ENCODE data around the gene FBF1.

FBF1 gene

DNA sequence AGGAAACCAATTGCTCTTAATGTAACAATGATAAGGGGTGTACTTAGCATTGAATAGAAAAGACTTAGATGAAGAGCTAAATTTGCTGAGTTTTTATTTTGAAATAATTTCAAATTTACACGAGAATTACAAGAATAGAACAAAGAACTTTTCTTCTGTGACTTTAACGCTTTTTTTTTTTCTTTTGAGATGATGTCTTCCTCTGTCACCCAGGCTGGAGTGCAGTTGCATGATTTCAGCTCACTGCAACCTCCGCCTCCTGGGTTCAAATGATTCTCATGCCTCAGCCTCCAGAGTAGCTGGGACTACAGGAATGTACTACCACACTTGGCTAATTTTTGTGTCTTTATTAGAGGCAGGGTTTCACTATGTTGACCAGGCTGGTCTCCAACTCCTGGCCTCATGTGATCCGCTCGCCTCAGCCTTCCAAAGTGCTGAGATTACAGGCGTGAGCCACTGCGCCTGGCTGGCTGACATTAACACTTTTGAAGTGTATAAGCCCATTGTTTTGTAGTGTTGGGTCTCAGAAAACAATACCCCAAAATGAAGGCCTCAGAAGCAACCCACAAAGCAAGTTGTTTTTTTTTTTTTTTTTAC lies 40.3 kb upstream of the FBF1 start:
- POLR2A ChIA-PET, result interaction anchor here (0.5 to 1.4 kb wide), 6 partner anchors 10 to 377 kb away, joined by 3 to 6 read pairs (median 4); partner anchors contain the start of gene CDK3
- TF ChIP-seq ZNF202 (tag by site-specific recombination; IDR thresholded peaks at IDR 0.05; ENCODE audit: borderline replicate concordance), result no peak
- Histone ChIP-seq H3K4me1 (ENCODE audit: control insufficient read depth, insufficient read depth, low read length) (peaks cover 20% of the 10 kb centered on the region), H3K36me3 (ENCODE audit: control insufficient read depth in 2 of 2, insufficient read depth in 1 of 2, low read length in 2 of 2) (peaks cover 0 to 8% of the 10 kb centered on the region in 2 experiments; a peak in 1 of 3 replicates), H3K9me3 (ENCODE audit: control insufficient read depth, insufficient read depth, low read depth, low read length) (no peaks in the 10 kb centered on the region), H3K4me3 (ENCODE audit: low read depth, low read length) (no peak overlapping the region), H3K27ac (ENCODE audit: extremely low read depth, low read depth, low read length) (no peak overlapping the region)
- CTCF ChIA-PET, result interaction anchor here (0.6 to 2.5 kb wide), 4 partner anchors 17 to 24 kb away, joined by 3 to 15 read pairs (median 9); partner anchors contain the start of gene CDK3

DNA sequence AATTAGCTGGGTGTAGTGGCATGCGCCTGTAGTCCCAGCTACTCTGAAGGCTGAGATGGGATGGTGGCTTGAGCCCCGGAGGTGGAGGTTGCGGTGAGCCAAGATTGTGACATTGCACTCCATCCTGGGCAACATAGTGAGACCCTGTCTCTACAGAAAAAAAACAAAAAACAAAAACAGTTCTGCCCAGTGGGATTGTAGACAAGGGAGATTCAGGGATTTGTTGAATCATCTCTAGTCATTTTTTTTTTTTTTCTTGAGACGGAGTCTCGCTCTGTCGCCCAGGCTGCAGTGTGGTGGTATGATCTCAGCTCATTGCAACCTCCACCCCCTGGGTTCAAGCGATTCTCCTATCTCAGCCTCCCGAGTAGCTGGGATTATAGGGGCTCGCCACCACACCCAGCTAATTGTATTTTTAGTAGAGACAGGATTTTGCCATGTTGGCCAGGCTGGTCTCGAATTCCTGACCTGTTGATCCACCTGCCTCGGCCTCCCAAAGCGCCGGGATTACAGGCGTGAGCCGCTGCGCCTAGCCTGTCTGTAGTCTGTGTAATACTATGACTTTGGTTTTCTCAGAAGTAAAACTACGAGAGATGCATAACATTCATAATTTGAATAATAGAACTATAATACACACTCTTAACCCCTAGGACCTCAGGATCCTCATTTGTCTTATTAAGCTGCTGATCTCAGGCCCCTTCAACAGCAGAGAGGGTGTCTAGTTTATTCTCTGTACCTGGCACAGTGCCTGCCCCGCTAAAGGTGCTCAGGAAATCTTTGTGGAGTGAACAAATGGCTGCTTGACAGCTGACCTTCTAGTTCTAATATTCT lies 39.6 kb upstream of the FBF1 start:
- ChIA-PET POLR2A (interaction anchor here (0.6 to 1.4 kb wide), 6 partner anchors 20 to 583 kb away, joined by 3 to 5 read pairs (median 4); partner anchors contain the start of gene CDK3), CTCF (interaction anchor here (0.6 to 2.5 kb wide), 7 partner anchors 16 to 202 kb away, joined by 3 to 15 read pairs (median 3); partner anchors contain the start of gene CDK3)
- TF ChIP-seq ZNF596 (tag by site-specific recombination; IDR thresholded peaks at IDR 0.05) (no peak), SCRT1 (tag by site-specific recombination; IDR thresholded peaks at IDR 0.05; ENCODE audit: borderline replicate concordance) (peak; percentile 76), ZNF211 (tag by site-specific recombination; IDR thresholded peaks at IDR 0.05; ENCODE audit: low read depth) (no peak), KLF9 (tag by site-specific recombination; IDR thresholded peaks at IDR 0.05; ENCODE audit: low read depth) (no peak), ZNF121 (tag by site-specific recombination; IDR thresholded peaks at IDR 0.05) (peak; percentile 99), ZNF624 (tag by site-specific recombination; IDR thresholded peaks at IDR 0.05) (no peak), KLF16 (tag by site-specific recombination; IDR thresholded peaks at IDR 0.05) (no peak), SCRT2 (tag by site-specific recombination; IDR thresholded peaks at IDR 0.05) (peak; percentile 80), GLIS1 (tag by site-specific recombination; IDR thresholded peaks at IDR 0.05) (0 out of 2 replicates have a peak, but pooled peaks have one; percentile 12)
- peak overlapping the region; percentile 96 for H3K27ac ChIP-seq (ENCODE audit: extremely low read depth, low read depth, low read length)
- peaks cover 25% of the 10 kb centered on the region for H3K4me1 ChIP-seq (ENCODE audit: control insufficient read depth, insufficient read depth, low read length)
- peak overlapping the region; percentile 77 for H3K4me3 ChIP-seq (ENCODE audit: low read depth, low read length)
- H3K36me3 ChIP-seq (ENCODE audit: control insufficient read depth in 2 of 2, insufficient read depth in 1 of 2, low read length in 2 of 2), result peaks cover 2 to 13% of the 10 kb centered on the region in 2 experiments; a peak in 2 of 3 replicates
- H3K9me3 ChIP-seq (ENCODE audit: control insufficient read depth, insufficient read depth, low read depth, low read length), result no peaks in the 10 kb centered on the region

DNA sequence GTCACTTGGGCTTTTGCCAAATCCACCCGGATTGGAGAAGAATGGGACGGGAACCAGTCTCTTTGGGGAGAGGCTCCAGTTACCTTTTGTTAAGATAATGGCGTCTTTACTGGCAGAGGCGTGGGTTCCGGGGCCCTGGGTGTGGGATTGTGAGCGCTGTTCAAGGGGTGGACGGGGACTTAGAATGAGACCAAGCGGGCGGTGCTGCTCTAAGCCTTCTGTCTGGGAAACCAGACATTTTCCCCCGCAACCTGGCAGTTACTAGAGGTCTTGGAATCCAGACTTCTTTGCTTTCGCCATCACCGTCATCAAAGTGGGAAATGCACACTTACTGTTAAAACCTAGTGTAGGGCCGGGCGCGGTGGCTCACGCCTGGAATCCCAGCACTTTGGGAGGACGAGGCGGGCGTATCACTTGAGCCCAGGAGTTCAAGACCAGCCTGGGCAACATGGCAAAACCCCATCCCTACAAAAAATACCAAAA lies 38.9 kb upstream of the FBF1 start:
- H3K36me3 ChIP-seq (ENCODE audit: control insufficient read depth in 2 of 2, insufficient read depth in 1 of 2, low read length in 2 of 2), result peaks cover 3 to 18% of the 10 kb centered on the region in 2 experiments; a peak in 2 of 3 replicates
- ChIA-PET POLR2A (interaction anchor here (1.4 kb wide), 1 partner anchor 21 kb away, joined by 4 read pairs; the partner anchor contains the start of gene CDK3), CTCF (interaction anchor here (0.6 to 2.5 kb wide), 6 partner anchors 19 to 202 kb away, joined by 3 to 15 read pairs (median 6); partner anchors contain the start of gene CDK3)
- H3K9me3 ChIP-seq (ENCODE audit: control insufficient read depth, insufficient read depth, low read depth, low read length), result no peaks in the 10 kb centered on the region
- H3K27ac ChIP-seq (ENCODE audit: extremely low read depth, low read depth, low read length), result peak overlapping the region; percentile 96
- H3K4me1 ChIP-seq (ENCODE audit: control insufficient read depth, insufficient read depth, low read length), result peaks cover 25% of the 10 kb centered on the region
- peak overlapping the region; percentile 77 for H3K4me3 ChIP-seq (ENCODE audit: low read depth, low read length)
- no peak for TF ChIP-seq WT1 (tag by site-specific recombination; IDR thresholded peaks at IDR 0.05)
- TF ChIP-seq ZNF701 (tag by site-specific recombination; IDR thresholded peaks at IDR 0.05), result no peak
- TF ChIP-seq ZFP69B (tag by site-specific recombination; IDR thresholded peaks at IDR 0.05), result peak; percentile 38; the same call in 1 of the 2 replicates
- peak; percentile 41 for TF ChIP-seq ZBTB48 (tag by site-specific recombination; IDR thresholded peaks at IDR 0.05)
- TF ChIP-seq, protein P1, sequence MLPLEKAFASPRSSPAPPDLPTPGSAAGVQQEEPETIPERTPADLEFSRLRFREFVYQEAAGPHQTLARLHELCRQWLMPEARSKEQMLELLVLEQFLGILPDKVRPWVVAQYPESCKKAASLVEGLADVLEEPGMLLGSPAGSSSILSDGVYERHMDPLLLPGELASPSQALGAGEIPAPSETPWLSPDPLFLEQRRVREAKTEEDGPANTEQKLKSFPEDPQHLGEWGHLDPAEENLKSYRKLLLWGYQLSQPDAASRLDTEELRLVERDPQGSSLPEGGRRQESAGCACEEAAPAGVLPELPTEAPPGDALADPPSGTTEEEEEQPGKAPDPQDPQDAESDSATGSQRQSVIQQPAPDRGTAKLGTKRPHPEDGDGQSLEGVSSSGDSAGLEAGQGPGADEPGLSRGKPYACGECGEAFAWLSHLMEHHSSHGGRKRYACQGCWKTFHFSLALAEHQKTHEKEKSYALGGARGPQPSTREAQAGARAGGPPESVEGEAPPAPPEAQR (tag by site-specific recombination; IDR thresholded peaks at IDR 0.05), result no peak
- TF ChIP-seq, protein P2, sequence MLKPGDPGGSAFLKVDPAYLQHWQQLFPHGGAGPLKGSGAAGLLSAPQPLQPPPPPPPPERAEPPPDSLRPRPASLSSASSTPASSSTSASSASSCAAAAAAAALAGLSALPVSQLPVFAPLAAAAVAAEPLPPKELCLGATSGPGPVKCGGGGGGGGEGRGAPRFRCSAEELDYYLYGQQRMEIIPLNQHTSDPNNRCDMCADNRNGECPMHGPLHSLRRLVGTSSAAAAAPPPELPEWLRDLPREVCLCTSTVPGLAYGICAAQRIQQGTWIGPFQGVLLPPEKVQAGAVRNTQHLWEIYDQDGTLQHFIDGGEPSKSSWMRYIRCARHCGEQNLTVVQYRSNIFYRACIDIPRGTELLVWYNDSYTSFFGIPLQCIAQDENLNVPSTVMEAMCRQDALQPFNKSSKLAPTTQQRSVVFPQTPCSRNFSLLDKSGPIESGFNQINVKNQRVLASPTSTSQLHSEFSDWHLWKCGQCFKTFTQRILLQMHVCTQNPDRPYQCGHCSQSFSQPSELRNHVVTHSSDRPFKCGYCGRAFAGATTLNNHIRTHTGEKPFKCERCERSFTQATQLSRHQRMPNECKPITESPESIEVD (tag by site-specific recombination; IDR thresholded peaks at IDR 0.05), result no peak
- no peak for TF ChIP-seq ZIC2 (tag by site-specific recombination; IDR thresholded peaks at IDR 0.05)
- TF ChIP-seq ZFP37 (tag by site-specific recombination; IDR thresholded peaks at IDR 0.05), result 0 out of 2 replicates have a peak, but pooled peaks have one; percentile 32
- no peak for TF ChIP-seq ZNF707 (tag by site-specific recombination; IDR thresholded peaks at IDR 0.05)
- no peak for TF ChIP-seq ZNF549 (tag by site-specific recombination; IDR thresholded peaks at IDR 0.05)
- TF ChIP-seq, protein P3, sequence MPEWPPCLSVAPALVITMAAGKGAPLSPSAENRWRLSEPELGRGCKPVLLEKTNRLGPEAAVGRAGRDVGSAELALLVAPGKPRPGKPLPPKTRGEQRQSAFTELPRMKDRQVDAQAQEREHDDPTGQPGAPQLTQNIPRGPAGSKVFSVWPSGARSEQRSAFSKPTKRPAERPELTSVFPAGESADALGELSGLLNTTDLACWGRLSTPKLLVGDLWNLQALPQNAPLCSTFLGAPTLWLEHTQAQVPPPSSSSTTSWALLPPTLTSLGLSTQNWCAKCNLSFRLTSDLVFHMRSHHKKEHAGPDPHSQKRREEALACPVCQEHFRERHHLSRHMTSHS (tag by site-specific recombination; IDR thresholded peaks at IDR 0.05), result no peak
- no peak for TF ChIP-seq OVOL3 (tag by site-specific recombination; IDR thresholded peaks at IDR 0.05)
- no peak for TF ChIP-seq ZNF664 (tag by site-specific recombination; IDR thresholded peaks at IDR 0.05)
- 0 out of 2 replicates have a peak, but pooled peaks have one; percentile 55 for TF ChIP-seq ZNF501 (tag by site-specific recombination; IDR thresholded peaks at IDR 0.05)
- TF ChIP-seq ZNF585B (tag by site-specific recombination; IDR thresholded peaks at IDR 0.05), result no peak

Measured in HEK293 (cell line).